Effector CD4-positive, alpha-beta T cell (primary cell): ENCODE data around the gene CHRM4.
A peak's percentile ranks its signal among the peaks of the same experiment; 100 is the strongest.

Source experiments
- DNase-seq: peaks from one replicate; pipeline ENCODE4 v3.0.0-alpha.2; 2020

The CHRM4 gene

DNA sequence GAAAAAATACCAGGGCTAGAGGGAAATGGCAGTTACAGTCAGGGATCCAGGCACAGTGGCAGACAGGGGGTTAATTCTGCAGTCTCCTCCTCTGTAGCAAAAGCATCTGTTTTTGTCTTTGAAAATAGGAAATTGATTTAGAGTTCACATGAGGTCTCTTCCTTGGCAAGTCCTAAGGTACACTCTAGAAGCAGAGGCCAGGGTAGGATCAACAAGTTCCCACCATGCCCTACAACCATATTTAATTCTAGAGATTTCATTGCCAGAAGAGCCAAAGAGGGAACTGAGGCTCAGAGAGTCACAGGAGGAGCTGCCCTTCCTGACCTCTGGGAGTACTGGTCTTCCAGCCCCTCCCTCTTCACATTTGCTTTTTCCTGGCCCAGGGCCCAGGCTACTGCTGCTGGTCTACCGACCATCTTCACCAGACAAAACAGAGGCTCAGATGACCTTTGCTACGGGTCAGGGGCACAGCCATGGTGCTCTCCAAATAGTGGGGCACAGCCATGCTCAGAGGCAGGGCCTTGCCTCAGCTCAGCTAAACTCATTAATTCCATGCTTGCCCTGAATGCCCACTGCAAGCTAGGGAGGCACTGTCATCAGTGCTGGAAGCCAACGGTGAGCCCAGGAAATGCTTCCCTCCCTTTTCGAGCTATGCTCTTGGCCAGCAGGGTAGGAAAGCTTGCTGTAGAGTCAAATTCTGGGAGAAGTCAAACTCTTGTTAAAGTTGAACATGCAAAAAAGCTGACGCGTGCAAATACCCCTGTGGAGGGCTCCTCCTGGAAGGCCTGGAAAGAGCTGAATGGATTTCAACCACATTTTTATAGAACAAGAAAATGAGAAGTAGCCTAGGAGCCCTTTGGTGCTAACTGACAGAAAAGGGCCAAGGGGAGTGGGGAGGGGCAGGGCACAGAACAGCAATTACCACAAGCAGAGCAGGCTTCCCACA is 11.7 kb upstream of the CHRM4 start:
- DNase-seq: no peak

DNA sequence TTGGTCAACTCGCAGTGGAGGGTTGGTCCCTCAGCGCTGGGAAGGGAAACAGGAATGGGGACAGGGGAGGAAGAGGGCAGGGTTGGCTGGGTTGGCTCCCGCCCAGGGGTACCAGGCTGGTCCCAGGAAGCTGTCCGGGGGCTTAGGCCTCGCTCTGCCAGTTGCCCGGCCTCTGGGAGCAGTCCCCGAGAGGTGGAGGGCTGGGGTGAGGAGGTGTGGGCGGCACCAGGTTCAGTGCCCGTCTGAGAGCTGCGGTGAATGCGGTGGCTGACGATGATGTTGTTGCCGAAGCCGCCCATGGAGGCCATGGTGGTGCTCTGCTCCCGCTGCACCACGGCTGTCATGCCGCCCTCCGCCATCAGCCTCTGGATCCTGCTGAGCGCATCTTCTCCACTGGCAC is 6.0 kb upstream of the CHRM4 start:
- no peak for DNase-seq

DNA sequence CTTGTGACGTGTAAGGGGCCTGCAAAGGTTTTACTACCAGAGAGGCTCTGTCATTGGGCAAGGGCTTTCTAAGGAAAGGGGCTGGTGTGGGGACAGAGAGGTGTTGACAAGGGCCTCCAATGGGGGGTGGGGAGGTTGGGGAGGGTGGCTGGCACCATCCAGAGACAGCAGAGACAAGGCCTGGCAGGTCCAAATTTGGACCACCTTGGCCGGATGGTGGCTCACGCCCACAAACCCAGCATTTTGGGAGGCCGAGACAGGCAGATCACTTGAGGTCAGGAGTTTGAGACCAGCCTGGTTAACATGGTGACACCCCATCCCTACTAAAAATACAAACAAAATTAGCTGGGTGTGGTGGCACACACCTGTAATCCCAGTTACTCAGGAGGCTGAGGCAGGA is 2.2 kb upstream of the CHRM4 start:
- no peak for DNase-seq

DNA sequence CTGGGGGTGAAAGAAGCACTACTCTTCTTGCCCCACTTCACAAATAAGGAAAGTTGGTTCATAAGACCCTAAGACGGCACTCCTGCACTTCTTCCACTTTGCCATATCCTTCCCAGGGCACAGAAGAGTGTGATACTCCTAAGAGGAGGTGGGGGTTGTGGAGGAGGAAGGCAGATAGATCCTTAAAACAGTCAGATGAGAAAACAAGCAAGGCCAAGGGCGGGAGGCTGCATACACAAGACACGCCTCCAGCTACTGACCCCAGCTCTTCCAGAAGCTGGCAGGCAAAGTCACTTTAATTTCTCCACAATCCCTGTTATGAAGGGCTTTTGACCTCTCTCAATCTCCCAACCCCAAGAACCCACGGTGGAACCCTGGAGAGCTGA is 1.6 kb upstream of the CHRM4 start:
- DNase-seq: no peak

DNA sequence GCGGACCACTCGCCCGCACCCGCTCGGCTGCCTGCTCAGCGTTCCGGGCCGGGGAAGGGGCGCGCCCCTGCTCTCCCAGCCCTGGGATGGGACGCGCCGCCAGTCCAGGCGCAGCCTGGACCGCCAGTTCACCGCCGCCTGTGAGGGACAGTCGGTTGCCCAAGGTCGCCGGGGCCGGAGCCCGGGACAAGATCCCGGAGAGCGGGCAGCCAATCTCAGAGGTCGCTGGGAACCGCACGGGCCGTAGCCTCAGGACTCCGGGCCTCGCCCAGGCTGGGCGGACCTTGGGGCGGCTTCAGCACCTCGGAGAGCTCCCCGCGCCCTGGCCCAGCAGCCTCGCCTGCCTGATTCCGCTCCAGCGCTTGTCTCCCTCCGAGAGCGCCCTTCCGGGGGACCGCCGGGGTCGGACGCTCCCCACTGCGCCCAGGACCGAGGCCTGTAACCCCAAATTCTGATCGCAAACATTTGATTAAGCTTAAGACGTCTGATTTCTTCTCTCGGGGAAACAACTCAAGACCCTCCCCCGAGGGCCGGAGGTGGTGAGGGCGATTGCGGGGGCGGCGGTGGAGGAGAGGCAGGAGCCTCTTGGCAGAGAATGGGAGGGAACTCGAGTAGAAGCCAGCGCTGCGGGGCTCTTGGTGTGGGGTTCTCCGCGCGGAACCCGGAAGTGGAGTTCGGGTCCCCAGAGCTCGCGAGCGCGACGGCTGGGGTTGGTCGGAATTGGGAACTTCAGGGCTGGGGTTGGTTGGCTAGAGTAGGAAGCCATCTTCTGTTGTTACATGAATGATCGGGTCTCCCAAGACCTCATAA is 1.1 kb upstream of the CHRM4 start:
- DNase-seq: peak; percentile 64

DNA sequence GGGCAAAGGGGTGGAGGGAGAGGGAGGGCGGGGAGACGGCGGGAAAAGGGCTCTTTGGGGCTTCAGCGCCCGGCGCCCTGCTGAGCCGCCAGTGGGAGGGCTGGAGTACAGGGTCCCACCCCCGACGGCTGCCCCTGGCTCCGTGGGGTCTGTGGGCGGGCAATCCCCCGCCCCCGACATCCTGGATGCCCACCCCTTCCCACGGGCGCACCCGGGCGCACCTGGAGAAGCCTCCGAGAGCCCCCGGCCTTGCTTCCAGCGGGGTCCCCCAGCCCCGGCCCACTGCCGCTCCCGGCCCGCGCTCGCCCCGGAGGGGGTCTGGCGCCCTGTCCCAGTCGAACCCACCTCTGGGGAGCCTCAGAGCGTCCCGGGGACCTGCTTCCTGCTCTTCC is 394 bp downstream of the CHRM4 start:
- DNase-seq: no peak

DNA sequence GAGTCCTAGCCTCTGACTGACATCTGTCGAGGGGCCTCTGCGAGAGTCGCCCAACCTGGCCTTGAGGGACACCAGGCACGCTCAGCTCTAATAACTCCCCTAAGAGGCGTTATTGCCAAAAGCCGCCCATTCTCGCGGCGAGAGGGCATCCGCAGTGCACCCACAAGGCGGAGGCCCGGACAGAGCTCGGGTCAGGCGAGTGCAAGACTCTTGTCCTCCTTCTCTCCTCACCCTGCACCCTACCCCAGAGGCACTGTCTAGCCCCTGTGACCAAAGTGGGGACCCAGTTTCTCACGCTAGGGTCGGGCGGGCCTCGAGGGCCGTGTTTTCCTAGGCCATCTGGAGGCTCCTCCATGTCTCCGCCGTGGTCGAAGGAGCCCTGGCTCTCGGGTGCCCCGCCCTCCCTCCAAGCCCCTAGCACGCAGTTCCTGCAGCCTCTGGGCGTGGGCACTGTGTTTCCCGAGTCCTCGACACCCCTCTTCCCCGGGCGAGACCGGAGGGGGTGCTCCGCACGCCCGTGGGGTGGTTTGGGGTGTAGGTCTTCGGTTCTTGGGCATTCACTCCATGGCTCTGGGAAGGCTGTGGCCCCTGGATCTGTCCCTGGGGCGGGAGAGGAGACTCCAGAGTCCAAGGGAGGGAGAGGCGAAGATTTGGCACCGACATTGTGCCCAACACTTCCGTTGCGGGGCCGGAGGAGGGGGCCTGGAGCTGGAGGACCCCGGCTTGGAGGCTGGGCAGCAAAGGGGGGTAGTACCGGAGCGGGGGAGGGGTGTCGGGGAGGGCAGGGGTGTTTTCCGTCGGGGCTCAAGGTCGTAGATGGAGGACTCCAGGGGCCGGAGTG is 1.0 kb downstream of the CHRM4 start:
- DNase-seq: no peak

DNA sequence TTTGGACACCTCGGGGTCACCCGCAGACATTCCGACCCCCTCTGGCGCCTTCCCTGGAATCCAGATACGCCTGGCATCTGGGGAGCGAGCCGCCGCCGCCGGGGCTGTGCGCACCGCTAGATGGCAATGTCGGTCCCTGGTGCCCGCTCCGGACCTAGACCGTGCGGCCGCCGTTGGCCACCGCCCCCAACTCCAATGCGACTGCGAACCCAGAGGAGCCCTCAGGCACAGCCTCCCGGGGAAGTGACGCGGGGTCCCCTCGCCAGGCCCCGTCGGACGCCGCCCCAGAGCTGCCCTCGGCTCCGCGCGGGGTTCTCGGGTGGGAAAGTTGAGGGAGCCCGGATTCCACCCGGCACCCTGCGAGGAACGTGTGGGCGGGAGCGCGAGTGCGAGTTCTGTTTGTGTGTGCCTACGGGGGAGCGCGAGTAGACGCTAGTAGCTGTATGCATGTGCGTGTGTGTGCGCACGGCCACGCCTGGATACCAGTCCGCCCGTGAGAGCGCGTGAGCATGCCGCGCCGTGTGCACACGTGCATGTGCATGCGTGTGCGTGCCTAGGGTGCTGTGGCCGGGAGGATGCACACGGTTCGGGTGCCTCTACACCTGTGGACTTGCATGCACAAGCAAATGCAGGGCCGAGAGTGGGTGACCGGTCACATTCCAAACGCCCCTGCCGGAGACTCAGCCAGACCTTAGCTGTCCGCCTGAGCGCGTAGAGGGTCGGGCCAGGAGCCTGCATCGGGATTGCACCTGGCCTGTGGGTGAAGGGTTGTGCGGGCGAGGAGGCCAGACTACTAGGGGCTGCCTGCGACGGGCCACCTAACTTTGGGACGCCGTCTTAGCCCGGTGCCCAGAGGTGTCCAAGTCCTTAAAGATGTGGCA is 1.9 kb downstream of the CHRM4 start:
- no peak for DNase-seq

DNA sequence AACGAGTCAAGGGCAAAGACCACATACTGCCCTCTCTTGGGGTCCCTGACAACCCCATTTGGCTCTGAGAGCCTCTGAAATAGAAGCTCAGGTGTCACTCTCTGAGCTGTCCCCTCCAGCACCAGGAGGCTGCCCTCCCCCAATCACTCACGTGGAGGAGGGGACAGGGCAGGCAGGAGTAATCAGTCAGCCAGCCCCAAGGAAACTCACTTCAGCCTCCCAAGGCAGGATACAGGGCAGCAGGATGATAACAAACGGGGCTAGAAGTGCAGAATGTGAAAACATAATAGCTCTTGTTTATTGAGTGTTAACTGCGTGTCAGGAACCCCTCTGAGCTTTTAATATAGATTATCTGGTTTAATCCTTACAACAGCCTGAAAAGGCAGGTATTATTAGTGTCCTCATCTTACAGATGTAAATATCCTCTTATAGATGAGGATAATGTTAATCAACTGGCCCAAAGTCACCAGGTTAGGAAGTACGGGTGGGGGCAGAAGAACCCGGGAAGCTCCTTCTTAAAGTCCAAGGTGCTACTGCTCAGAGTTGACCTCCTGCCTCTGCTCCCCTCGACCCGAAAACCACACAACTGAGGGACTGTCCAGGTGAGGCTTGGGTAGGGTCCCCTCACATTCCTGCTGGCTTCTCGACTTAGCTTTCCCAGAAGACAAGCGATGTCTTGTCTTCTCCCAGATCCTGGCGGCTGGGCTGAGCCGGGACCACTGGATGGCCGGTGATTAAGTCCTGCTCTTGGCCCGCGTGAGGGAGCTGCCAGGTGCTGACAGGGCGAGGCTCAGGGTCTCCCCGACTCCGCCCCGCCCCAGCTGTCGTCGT is 2.7 kb downstream of the CHRM4 start:
- DNase-seq: no peak

DNA sequence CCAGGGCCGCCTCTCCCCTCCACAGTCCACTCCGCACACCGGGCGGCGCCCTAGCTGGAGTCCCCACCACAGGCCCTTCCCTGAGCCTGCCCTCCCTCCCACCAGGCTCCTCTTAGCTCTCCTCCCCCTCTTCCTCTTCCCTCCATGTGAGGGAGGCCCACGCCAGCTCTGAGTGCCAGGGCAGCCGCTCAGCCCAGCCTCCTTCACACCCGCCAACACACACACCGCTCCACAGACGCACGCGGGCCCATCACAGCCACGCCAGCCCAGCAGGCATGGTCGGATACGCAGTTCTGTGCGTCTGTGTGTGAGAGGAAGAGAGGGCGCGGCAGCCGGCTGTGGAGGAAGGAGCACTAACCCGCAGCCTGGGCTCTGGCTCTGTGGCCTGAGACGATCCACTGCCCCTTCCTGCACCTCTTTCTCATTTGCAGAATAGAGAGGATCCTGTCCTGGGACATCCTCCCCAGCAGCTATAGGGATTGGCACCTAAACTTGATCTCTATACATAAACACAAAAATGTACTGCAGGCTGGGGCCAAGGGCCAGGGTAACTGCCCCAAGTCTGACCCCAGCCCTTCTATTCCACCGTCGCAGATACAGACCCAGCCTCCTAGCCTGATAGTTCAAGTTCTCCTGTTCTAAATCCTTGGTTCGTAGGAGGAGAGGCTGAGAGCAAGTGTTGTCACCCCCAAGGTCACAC is 3.5 kb downstream of the CHRM4 start:
- DNase-seq: no peak

DNA sequence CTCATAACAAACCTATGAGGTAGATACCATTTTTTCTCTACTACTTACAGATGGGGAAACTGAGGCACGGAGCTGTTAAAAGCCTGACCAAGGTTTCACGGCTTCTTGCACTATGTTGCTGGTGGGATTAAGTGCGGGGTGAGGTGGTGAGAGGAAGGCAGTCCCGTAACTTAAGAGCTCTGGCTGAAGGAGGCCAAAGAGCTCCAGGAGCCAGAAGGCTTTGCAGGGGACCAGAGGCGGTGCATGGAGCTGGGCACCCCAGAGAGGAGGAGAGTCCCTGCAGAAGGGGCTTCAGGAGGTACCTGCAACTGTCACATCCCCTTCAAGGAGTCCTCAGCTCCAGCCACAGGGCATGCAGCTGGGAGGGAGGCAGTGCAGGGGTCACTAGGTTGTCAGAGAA is 4.1 kb downstream of the CHRM4 start:
- no peak for DNase-seq

DNA sequence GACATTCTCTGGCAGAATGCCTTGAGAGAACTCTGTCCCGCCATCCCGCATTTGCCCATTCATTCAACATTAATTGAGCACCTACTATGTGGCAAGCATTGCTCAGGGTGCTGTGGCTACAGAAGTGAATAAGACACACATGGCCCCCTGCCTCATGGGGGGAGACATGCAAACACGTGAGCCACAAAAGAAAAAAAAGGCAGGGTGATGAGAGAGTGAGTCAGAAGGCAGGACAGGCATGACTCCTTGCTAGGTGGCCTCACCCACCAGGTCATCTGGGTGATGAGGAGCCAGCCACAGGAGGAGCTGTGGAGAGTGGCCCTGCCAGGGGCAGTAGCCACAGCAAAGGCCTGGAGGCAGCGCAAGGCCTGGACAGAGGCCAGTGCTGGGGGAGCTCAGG is 4.9 kb downstream of the CHRM4 start:
- DNase-seq: no peak

DNA sequence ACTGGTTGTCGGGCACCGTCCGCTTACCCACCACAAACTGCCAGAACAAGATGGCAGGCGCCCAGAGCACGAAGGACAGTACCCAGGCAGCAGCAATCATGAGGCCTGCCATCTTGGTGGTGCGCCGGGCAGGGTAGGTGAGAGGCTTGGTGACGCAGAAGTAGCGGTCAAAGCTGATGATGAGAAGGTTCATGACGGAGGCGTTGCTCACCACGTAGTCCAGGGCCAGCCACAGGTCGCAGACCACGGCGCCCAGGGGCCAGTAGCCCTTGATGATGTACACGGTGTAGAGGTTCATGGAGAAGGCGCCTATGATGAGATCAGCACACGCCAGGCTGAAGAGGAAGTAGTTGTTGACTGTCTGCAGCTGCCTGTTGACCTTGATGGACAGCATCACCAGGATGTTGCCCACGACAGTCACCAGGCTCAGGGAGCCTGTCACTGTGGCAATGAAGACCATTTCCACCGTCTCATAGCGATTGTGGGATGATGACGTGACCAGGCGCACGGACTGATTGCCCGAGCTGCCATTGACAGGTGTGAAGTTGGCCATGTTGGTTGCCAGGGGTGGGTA is 5.5 kb downstream of the CHRM4 start:
- no peak for DNase-seq

DNA sequence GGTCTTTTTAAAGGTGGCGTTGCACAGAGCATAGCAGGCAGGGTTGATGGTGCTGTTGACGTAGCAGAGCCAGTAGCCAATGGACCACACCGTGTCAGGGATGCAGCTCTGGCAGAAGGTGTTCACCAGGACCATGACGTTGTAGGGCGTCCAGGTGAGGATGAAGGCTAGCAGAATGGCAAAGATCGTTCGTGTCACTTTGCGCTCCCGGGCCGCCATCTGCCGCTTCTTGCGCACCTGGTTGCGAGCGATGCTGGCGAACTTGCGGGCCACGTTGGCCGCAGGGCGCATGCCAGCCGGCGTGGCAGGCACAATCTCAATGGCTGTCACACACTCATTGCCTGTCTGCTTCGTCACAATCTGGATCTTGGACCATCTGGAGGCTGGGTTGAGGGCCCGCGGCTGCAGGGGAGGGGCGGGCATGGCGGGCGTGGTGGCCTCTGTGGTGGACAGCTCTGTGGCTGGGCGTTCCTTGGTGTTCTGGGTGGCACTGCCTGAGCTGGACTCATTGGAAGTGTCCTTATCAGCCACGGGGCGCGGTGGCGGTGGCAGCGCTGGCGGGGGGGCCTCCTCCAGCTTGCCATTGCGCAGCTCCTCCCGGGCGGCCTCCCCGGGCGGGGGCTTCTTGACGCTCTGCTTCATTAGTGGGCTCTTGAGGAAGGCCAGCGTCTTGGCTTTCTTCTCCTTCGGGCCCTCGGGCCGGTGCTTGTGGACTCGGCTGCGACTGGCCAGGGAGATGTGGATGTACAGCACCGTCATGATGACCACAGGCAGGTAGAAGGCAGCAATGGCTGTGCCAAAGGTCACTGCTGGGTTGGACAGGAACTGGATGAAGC is 6.2 kb downstream of the CHRM4 start:
- DNase-seq: no peak

DNA sequence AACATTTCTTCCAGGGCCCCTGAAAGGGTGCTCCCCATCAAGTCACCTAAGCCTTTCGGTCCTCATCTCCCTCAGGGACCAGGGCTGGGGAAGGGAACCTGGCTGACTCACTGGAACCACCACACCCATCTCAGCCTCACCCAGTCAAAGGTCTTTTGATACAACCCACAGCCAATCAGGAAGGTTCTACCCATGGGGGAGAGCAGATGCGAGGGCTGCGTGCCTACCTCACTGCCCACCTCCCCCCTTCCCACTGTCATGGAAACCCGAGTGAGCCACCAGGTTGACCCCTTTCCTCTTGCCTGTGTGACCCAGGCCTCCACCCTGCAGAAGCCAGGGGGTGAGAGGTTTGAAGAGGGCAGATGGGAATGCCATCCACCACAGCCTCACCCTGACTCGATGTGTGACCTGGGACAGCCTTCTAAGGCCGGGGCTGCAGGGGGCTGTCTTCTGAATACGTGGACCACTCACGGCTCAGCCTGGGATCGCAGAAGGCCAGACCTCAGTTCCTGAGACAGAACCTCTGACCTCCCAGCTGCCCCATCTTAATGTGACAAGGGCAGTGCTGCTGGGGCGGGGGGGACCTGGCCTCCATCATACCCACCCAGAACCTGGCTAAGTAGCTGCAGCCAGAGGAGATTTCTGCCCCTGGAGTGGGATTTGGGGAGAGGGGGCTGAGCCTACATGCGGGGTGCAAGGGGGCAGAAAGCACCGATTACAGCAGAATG is 7.4 kb downstream of the CHRM4 start:
- DNase-seq: no peak

DNA sequence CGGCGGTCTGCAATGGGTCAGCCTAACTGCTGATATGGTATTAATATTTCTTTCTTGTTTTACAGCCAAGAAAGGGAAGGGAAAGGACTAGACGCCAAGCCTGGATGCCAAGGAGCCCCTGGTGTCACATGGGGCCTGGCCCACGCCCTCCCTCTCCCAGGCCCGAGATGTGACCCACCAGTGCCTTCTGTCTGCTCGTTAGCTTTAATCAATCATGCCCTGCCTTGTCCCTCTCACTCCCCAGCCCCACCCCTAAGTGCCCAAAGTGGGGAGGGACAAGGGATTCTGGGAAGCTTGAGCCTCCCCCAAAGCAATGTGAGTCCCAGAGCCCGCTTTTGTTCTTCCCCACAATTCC is 8.2 kb downstream of the CHRM4 start:
- no peak for DNase-seq

DNA sequence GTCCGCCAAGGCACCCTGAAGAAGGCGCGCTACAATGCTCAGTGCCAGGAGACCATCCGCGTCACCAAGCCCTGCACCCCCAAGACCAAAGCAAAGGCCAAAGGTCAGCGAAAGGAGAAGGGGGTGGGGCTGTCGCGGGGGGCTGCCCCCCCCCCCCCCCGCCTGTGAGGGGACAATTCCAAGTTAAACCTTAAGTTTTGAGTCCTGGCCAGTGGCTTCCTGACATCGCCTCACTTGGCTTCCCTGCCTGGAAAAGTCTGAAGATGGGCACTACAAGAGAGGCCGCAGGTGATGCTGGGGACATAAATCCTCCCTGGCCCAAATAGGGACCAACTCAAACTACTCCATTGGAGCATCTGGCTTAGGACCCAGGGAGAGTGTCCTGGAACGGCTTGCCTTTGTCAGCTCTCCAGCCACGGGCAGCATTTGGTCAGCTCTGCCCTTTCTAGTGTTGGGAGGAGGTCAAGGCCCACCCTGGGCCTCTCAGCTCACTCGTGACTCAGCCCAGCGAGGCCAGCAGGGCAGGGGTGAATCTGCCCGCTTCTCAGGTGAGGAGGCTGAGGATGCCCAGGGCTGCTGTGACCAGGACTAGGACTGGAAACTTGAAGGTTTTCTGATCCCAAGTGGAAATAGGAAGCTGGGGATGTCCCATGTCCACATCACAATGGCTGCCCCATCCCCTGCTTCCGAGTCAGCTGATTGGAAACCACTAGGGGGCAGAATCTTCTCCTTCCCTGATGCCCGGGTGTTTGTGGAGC is 8.8 kb downstream of the CHRM4 start:
- DNase-seq: no peak
